GM12875 (cell line): ENCODE data around the gene HSPB6.

Experiments
- H3K4me3 ChIP-seq: one replicate; pipeline ENCODE4 v1.5.1; 2011; ENCODE audit warnings: low read depth, low read length, control low read depth
- TF ChIP-seq, protein P1 (sequence below): IDR thresholded peaks from 2 replicates; pipeline ENCODE4 v1.5.1; 2011; ENCODE audit warnings: low read depth, mild to moderate bottlenecking, control low read depth, inconsistent platforms, low read length, moderate library complexity, borderline replicate concordance; ENCODE audit not compliant: insufficient read depth

The HSPB6 gene

DNA sequence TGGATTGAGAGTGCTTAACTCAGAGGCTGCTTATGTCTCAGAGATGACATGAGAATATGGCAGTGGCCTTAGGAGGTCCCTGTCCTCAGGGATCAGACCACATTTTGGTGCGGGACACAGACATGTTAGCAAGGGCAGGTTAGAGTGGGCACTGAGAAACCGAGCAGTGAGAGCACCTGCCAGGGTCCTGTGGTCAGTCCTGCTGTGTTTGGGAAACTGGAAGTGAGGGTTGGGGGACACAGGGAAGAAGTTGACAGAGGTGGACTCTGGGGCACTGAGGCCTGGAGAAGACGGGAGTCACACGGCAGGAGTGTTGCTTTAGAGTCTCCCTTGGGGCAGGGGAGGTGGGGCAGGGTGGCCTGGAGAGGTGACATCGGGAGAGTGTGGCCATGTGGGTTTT lies 21.9 kb downstream of the HSPB6 start:
- H3K4me3 ChIP-seq, result no peak overlapping the region
- TF ChIP-seq, protein P1, sequence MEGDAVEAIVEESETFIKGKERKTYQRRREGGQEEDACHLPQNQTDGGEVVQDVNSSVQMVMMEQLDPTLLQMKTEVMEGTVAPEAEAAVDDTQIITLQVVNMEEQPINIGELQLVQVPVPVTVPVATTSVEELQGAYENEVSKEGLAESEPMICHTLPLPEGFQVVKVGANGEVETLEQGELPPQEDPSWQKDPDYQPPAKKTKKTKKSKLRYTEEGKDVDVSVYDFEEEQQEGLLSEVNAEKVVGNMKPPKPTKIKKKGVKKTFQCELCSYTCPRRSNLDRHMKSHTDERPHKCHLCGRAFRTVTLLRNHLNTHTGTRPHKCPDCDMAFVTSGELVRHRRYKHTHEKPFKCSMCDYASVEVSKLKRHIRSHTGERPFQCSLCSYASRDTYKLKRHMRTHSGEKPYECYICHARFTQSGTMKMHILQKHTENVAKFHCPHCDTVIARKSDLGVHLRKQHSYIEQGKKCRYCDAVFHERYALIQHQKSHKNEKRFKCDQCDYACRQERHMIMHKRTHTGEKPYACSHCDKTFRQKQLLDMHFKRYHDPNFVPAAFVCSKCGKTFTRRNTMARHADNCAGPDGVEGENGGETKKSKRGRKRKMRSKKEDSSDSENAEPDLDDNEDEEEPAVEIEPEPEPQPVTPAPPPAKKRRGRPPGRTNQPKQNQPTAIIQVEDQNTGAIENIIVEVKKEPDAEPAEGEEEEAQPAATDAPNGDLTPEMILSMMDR, result no peak

DNA sequence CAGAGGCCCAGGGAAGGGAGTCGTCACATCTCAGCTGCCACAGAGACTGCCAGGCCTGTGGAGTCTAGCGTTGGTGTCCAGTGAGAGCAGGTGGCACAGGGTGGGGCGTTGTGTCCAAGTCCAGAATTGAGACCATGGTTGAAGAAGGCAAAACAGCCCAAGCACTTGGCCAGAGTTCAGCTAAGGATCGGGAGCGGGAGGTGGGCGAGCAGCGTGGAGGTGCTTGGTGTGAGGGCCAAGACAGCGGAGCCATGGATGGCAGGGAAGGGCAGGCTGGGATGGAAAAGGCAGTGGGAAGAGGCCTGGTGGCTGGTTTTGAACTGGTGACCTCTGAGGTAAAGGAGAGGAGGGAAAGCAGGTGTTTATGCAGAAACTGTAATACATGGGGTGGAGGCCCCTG lies 22.6 kb downstream of the HSPB6 start:
- no peak overlapping the region for H3K4me3 ChIP-seq
- TF ChIP-seq, protein P1, result no peak

DNA sequence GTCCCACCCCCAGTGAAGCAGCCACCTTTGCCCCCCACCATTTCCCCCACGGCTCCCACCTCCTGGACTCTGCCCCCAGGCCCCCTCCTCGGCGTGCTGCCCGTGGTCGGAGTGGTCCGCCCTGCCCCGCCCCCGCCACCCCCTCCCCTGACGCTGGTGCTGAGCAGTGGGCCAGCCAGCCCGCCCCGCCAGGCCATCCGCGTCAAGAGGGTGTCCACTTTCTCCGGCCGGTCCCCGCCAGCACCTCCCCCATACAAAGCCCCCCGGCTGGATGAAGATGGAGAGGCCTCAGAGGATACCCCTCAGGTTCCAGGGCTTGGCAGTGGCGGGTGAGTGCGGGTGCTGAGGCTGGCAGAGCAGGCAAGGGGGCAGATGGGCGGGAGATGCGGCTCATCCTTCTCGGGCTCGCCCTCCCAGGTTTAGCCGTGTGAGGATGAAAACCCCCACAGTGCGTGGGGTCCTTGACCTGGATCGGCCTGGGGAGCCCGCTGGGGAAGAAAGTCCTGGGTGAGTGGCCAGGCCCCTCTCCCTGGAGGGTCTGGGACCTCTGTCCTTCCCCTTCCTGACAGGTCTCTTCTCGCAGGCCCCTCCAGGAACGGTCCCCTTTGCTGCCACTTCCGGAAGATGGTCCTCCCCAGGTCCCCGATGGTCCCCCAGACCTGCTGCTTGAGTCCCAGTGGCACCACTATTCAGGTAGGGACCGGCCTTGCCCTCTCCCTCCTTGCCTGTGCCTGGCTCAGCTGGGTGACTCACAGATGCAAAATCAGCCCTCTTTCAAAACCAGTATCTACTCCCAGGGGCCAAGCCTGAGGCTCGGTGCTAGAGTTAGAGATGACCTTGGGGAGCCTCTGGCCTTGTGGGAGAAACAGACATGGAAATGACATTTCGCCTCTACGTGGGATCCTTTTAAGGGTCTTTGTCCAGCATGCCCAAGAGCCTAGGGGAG lies 23.4 kb downstream of the HSPB6 start:
- no peak overlapping the region for H3K4me3 ChIP-seq
- TF ChIP-seq, protein P1, result no peak

DNA sequence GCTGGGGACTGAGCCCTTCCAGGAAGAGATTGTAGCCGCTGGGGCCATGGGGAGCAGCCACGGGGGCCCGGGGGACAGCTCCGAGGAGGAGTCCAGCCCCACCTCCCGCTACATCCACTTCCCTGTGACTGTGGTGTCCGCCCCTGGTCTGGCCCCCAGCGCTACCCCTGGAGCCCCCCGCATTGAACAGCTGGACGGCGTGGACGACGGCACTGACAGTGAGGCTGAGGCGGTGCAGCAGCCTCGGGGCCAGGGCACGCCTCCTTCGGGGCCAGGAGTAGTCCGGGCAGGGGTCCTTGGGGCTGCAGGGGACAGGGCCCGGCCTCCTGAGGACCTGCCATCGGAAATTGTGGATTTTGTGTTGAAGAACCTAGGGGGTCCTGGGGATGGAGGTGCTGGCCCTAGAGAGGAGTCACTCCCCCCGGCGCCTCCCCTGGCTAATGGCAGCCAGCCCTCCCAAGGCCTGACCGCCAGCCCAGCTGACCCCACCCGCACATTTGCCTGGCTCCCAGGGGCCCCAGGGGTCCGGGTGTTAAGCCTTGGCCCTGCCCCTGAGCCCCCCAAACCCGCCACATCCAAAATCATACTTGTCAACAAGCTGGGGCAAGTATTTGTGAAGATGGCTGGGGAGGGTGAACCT lies 24.2 kb downstream of the HSPB6 start:
- TF ChIP-seq, protein P1, result no peak
- no peak overlapping the region for H3K4me3 ChIP-seq

DNA sequence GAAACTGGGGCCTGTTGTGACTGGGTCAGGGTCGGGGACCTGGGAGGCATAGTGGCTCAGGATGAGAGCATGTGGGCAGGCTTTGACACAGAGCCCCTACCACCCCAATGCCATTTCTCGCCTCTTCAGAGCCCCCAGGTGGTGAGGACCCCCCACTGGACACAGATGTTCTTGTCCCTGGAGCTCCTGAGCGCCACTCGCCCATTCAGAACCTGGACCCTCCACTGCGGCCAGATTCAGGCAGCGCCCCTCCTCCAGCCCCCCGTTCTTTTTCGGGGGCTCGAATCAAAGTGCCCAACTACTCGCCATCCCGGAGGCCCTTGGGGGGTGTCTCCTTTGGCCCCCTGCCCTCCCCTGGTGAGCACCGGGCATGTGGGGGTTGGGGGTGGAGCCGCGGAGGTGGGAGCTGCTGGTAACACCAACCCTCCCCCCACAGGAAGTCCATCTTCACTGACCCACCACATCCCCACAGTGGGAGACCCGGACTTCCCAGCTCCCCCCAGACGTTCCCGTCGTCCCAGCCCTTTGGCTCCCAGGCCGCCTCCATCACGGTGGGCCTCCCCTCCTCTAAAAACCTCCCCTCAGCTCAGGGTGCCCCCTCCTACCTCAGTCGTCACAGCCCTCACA lies 24.9 kb downstream of the HSPB6 start:
- TF ChIP-seq, protein P1, result no peak

DNA sequence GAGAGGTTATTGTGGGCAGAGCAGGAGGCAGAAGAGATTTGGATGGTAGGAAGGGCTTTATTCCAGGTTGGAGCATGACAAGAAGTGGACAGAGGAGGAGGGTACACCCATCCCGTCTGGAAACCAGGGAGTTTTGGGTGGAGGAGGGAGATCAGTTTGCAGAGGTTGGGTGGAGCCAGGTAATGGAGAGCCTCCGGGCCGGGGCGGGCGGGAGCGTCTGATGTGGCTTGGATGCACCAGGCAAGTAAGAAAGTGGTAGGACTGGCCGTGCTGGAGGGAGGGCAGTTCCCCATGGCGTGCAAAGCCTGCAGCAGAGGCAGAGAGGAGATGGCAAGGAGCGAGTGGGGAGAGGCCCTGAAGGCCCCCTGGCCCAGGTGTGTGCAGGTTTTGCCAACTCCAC lies 25.5 kb downstream of the HSPB6 start:
- TF ChIP-seq, protein P1, result no peak
- H3K4me3 ChIP-seq, result no peak overlapping the region

More for the DNA sequence above, 24.9 kb downstream of the HSPB6 start:
- no peak overlapping the region for H3K4me3 ChIP-seq

DNA sequence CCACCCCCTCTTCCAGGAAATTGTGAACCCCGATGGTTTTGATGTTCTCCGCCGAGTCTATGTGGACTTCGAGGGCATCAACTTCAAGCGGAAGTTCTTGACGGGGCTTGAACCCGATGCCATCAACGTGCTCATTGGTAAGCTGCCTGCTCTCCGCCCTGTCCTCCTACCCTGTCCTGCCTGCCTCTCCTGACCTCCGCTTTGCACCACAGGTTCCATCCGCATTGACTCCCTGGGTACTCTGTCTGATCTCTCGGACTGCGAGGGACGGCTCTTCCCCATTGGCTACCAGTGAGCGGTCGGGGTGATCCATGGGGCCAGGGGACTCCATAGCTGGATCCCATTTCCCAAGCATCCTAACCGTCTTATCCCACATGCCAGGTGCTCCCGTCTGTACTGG lies 26.5 kb downstream of the HSPB6 start:
- H3K4me3 ChIP-seq, result no peak overlapping the region
- TF ChIP-seq, protein P1, result no peak
